Stomach (tissue), 9 donors: ENCODE data around the gene LGALS3BP. TPM values are rescaled to one million over a fixed set of nuclear protein-coding genes. Genes with fewer than 3 reads are reported as not detected.

Experiments used
- DNase-seq, 2 donors: peaks; one replicate each; pipeline versions ENCODE4 v3.0.0 to v3.0.0-alpha.2; 2013 to 2019
- H3K27ac ChIP-seq, 5 donors: fragments of 200-600 bp in 4 of 5; sonication (generic) in 4 of 5; one replicate each; pipeline ENCODE4 v1.5.1; 2013 to 2019; ENCODE audit warnings: mild to moderate bottlenecking in 1 of 5, moderate library complexity in 1 of 5
- H3K27me3 ChIP-seq, 3 donors: fragments of 200-600 bp; sonication (generic); one replicate each; pipeline ENCODE4 v1.5.1; 2017 to 2019; ENCODE audit warnings: mixed run types in 1 of 3
- H3K36me3 ChIP-seq, 4 donors: fragments of 200-600 bp; sonication (generic); 1 replicate in 3 of 4; 2 replicates in 1 of 4; pipeline ENCODE4 v1.5.1; 2016 to 2019
- H3K4me1 ChIP-seq, 4 donors: fragments of 200-600 bp; sonication (generic); one replicate each; pipeline ENCODE4 v1.5.1; 2016 to 2019
- H3K4me3 ChIP-seq, 4 donors: fragments of 200-600 bp; sonication (generic) in 3 of 4; one replicate each; pipeline ENCODE4 v1.5.1; 2016 to 2019; ENCODE audit warnings: mild to moderate bottlenecking in 1 of 4
- H3K9me3 ChIP-seq, 4 donors: fragments of 200-600 bp; sonication (generic); one replicate each; pipeline ENCODE4 v1.5.1; 2016 to 2019
- EP300 ChIP-seq: sonication (generic); formaldehyde crosslinking; IDR thresholded peaks from one replicate; pipeline ENCODE4 v1.6.1; 2017; ENCODE audit warnings: antibody characterized with exemption
- POLR2A ChIP-seq, 4 donors: fragments of 450-650 bp; IDR thresholded peaks; one replicate each; pipeline ENCODE4 v1.6.1; 2016; ENCODE audit warnings: antibody characterized with exemption in 4 of 4, control low read depth in 2 of 4, mild to moderate bottlenecking in 1 of 4, moderate library complexity in 1 of 4
- POLR2AphosphoS5 ChIP-seq, 3 donors: sonication (generic); formaldehyde crosslinking; IDR thresholded peaks; one replicate each; pipeline ENCODE4 v1.6.1; 2016; ENCODE audit warnings: antibody characterized with exemption in 3 of 3
- WGBS, 5 donors: extraction: QIAGEN DNeasy Blood & Tissue Kit in 3 of 5; methylation state at CpG; one replicate each; pipeline versions ENCODE4 v1.1.5 to v1.1.7; 2013 to 2018; 5-methylcytosine and 5-hydroxymethylcytosine counted together
- intact Hi-C: fragments of 100-400 bp; cut with DNase I; formaldehyde crosslinking; loops from one replicate; pipeline ENCODE4 v1.15.1; 2023; ENCODE audit warnings: low total_unique reads
- polyA plus RNA-seq, 3 donors: library from polyadenylated mRNA; stranded (reverse); fragments of 200-250 nt; gene quantifications; one replicate each; pipeline ENCODE4 v1.2.3, GENCODE V29; 2013
- total RNA-seq, 5 donors: library from RNA; depleted of rRNA; stranded (reverse); fragments of >200 nt; gene quantifications; one replicate each; pipeline versions ENCODE4 v1.1.0 to v1.2.3, GENCODE V29; 2014 to 2016
- TF ChIP-seq, protein P1 (sequence below), 7 experiments: fragments of 450-650 bp in 4 of 7; fragments of 200-600 bp in 3 of 7; sonication (generic) in 3 of 7; IDR thresholded peaks; one replicate each; pipeline ENCODE4 v1.5.1; 2016 to 2019; ENCODE audit warnings: antibody characterized with exemption in 7 of 7, control low read depth in 2 of 7, mild to moderate bottlenecking in 1 of 7
- donor health status: healthy with polysubstance abuse.
- donor health status: Bipolar disorder and iron deficiency.
- donor health status: healthy.

Gene LGALS3BP
- total and polyA plus RNA-seq, 8 donors, result 63.4 to 625 (median 192) TPM

GRCh38 chr17:78940708-78941107 lies 39.0 kb downstream of the LGALS3BP start:
- Histone ChIP-seq H3K27ac (no peak overlapping the region), H3K9me3 (no peaks in the 10 kb centered on the region), H3K4me3 (no peak overlapping the region), H3K4me1 (peaks cover 0 to 5% (median 3%) of the 10 kb centered on the region in 4 donors), H3K27me3 (no peaks in the 10 kb centered on the region), H3K36me3 (no peaks in the 10 kb centered on the region)
- DNase-seq, result no peak
- intact Hi-C loops, result no loop called here
- TF ChIP-seq, protein P1, sequence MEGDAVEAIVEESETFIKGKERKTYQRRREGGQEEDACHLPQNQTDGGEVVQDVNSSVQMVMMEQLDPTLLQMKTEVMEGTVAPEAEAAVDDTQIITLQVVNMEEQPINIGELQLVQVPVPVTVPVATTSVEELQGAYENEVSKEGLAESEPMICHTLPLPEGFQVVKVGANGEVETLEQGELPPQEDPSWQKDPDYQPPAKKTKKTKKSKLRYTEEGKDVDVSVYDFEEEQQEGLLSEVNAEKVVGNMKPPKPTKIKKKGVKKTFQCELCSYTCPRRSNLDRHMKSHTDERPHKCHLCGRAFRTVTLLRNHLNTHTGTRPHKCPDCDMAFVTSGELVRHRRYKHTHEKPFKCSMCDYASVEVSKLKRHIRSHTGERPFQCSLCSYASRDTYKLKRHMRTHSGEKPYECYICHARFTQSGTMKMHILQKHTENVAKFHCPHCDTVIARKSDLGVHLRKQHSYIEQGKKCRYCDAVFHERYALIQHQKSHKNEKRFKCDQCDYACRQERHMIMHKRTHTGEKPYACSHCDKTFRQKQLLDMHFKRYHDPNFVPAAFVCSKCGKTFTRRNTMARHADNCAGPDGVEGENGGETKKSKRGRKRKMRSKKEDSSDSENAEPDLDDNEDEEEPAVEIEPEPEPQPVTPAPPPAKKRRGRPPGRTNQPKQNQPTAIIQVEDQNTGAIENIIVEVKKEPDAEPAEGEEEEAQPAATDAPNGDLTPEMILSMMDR (IDR thresholded peaks at IDR 0.05), result no peak
- TF ChIP-seq POLR2A (IDR thresholded peaks at IDR 0.05) (no peak), POLR2AphosphoS5 (IDR thresholded peaks at IDR 0.05) (no peak), EP300 (no peak)
- 66 to 79% (median 74%) methylated on average over 5 to 6 of the region's 6 CpGs for WGBS, 5 donors

GRCh38 chr17:78940258-78940657 lies 39.5 kb downstream of the LGALS3BP start:
- TF ChIP-seq POLR2AphosphoS5 (IDR thresholded peaks at IDR 0.05), result no peak
- no peak for TF ChIP-seq EP300
- TF ChIP-seq, protein P1 (IDR thresholded peaks at IDR 0.05), result no peak
- no peak for TF ChIP-seq POLR2A (IDR thresholded peaks at IDR 0.05)
- Histone ChIP-seq H3K4me3 (no peak overlapping the region), H3K27me3 (no peaks in the 10 kb centered on the region), H3K9me3 (no peaks in the 10 kb centered on the region), H3K36me3 (no peaks in the 10 kb centered on the region), H3K27ac (no peak overlapping the region), H3K4me1 (peaks cover 0 to 10% (median 4%) of the 10 kb centered on the region in 4 donors)
- 72 to 88% (median 78%) methylated on average over 5 of the region's 5 CpGs for WGBS, 5 donors
- intact Hi-C loops, result no loop called here
- DNase-seq, result no peak

GRCh38 chr17:78939615-78940014 lies 40.1 kb downstream of the LGALS3BP start:
- WGBS, 5 donors, result 71 to 79% (median 75%) methylated on average over 6 of the region's 6 CpGs
- intact Hi-C loops, result no loop called here
- H3K27ac ChIP-seq, result no peak overlapping the region
- H3K36me3 ChIP-seq, result no peaks in the 10 kb centered on the region
- no peak overlapping the region for H3K4me3 ChIP-seq
- no peaks in the 10 kb centered on the region for H3K27me3 ChIP-seq
- H3K4me1 ChIP-seq, result peaks cover 3 to 16% (median 10%) of the 10 kb centered on the region in 4 donors
- H3K9me3 ChIP-seq, result no peaks in the 10 kb centered on the region
- TF ChIP-seq POLR2A (IDR thresholded peaks at IDR 0.05) (no peak), POLR2AphosphoS5 (IDR thresholded peaks at IDR 0.05) (no peak), EP300 (no peak)
- TF ChIP-seq, protein P1 (IDR thresholded peaks at IDR 0.05), result no peak
- DNase-seq, result no peak

- H3K36me3 ChIP-seq, result no peaks in the 10 kb centered on the region
- no peak for DNase-seq
- no peaks in the 10 kb centered on the region for H3K27me3 ChIP-seq
- H3K9me3 ChIP-seq, result no peaks in the 10 kb centered on the region
- no peak overlapping the region for H3K27ac ChIP-seq
- H3K4me1 ChIP-seq, result peaks cover 19 to 34% (median 28%) of the 10 kb centered on the region in 4 donors
- TF ChIP-seq EP300 (no peak), POLR2AphosphoS5 (IDR thresholded peaks at IDR 0.05) (no peak), POLR2A (IDR thresholded peaks at IDR 0.05) (no peak)
- TF ChIP-seq, protein P1 (IDR thresholded peaks at IDR 0.05), result no peak
- intact Hi-C loops, result no loop called here
- 42 to 72% (median 57%) methylated on average over 9 to 11 of the region's 11 CpGs for WGBS, 5 donors
- H3K4me3 ChIP-seq, result no peak overlapping the region
Observed at GRCh38 chr17:78937561-78937960, 42.2 kb downstream of the LGALS3BP start.
